Measurements from ENCODE around the gene CRYGN.

DNA sequence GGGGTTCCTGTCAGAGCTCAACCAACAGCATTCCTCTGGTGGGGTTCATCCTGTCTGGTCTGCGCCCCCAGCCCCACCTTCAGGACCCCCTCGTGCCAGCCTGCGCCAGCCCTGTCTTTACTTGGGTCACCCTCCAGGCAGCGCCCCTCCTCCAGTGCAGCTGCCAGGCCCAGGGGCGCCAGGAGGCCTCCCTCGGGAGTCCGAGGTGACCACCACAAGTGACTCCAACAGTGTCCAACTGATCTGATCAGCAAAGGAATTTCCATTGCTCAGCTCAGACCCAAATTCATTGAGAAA is 40.7 kb downstream of the CRYGN start:
- TF ChIP-seq GATA2 (IDR thresholded peaks at IDR 0.05; ENCODE audit: low read depth, low read length) (no peak), GATA3 (IDR thresholded peaks at IDR 0.05; ENCODE audit: low read depth, low read length) (no peak)

Measured in SH-SY5Y (cell line).